Fibroblast of skin of back (primary cell): ENCODE data around the gene PDCD7.
A peak's percentile ranks its signal among the peaks of the same experiment; 100 is the strongest.
"Not testable (repeated sequence)": the region's sequence is repeated elsewhere in the genome, so short reads cannot be mapped to it uniquely, and the experiment has no call there.

Source experiments
- DNase-seq: peaks from one replicate; pipeline ENCODE4 v3.0.0-alpha.2; 2013

The PDCD7 gene

DNA sequence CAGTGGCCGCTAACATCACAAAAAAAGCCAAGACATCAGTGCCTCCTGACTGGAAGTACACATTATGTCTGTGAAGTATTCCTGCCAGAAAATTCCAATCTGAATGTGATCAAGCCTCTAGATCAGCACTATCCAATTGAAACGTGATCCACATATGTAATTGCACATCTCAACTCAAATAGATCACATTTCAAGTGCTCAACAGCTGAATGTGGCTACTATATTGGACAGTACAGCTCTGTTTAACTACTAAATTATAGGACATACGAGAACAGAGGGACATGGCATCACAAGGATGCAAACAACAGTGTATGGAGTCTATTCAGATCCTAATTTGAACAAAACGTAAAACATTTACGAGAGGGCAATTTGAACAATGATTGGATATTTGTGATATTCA lies 18.1 kb downstream of the PDCD7 start:
- no peak for DNase-seq

DNA sequence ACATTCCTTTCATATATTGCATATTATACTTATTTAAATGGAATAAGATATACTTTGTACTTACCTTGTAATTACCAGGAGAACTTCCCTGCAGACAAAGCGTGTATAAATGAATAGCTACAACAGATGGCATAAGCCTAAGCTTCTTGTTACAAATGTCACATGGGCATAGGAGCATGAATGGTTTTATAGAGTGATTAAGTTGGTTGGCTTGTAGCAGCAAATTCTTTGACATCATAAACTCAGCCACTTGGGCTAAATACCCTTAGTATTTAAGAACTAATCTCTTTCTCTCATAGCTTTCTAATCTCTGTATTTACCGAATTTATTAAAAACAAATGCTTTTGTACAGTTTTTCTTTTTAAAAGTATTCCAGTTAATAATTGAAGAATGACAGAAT lies 18.5 kb downstream of the PDCD7 start, which contains the start of gene UBAP1L:
Gene UBAP1L (minus strand): TSS at position 115 of the 400 bp plus-strand sequence. CDS start 8,985 bp downstream, outside the sequence.
- DNase-seq = no peak

DNA sequence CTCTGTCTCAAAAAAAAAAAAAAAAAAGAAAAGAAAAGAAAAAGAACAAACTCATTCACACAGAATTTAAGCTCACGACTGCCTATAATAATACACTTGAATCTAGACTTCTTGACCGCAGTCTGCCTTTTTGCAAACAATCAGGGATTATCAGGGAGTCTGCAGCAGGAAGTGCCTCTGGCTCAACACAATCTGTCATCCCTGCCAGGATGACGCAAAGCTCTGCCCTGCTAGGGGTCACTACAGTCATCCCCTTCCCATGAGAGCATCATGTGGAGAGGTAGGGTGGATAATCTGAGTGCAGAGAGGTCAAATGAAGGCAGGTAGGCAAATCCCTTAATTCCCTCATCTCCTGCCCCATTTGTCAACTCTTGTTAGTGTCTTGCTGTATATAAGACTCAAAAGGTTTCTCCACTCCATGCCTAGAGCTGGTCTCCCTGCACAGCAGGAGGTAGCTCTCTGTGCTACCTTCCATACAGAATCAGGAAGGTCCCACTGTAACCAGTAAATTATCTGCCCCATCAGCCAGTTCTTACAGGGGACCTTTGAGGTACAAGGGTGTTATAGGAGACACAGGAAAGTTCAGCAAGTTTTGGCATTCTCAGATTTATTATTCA lies 22.8 kb downstream of the PDCD7 start:
- DNase-seq = peak; percentile 46

DNA sequence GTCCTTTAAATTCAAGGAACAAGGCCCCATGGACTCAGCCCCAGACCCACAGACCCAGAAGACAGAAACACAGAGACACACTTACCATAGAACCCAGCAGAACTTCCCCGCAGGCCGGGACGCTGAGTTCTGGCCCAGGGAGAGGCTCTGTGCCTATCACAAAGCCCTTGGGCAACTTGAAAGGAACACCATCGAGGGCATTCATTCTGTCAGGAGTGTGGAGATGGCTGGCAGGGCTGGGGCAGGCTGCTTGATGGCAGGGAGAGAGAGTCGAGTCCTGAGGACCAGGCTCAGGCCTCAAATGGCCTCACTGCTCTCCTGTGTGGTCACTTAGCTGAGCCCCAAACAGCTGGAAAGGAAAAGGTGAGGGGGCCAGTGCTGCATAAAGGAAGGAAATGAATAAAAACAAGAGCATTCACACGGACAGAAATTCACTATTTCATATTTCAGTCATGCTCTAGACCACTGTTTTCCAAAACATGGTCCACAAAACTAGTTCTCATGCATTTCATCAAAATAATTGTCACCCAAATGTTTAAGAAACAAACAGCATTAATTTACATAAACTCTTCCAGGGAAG lies 27.5 kb downstream of the PDCD7 start:
- DNase-seq = no peak

GRCh38 chr15:65105038-65105437 lies 28.6 kb downstream of the PDCD7 start:
- no peak for DNase-seq

DNA sequence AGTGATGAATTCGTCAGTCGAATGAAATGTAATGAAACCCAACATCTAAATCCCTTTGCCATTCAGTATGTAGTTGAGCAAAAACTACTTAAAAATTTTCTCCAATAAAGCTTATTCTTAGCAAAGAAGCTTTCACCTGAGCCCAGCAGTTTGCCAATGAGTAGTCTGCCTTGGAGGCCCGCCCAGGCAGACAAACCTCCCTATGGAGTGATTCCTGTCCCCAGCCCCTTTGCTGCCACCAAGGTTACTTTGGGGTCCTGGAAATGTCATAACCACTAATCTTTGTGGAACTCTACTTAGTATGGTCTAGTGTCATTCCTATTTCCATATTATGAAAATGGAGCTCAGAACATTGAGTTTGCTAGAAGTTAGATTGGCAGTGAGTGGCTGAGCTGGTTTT lies 30.7 kb downstream of the PDCD7 start:
- DNase-seq = no peak

- DNase-seq = no peak
Observed at GRCh38 chr15:65101891-65102708, 31.5 kb downstream of the PDCD7 start.

DNA sequence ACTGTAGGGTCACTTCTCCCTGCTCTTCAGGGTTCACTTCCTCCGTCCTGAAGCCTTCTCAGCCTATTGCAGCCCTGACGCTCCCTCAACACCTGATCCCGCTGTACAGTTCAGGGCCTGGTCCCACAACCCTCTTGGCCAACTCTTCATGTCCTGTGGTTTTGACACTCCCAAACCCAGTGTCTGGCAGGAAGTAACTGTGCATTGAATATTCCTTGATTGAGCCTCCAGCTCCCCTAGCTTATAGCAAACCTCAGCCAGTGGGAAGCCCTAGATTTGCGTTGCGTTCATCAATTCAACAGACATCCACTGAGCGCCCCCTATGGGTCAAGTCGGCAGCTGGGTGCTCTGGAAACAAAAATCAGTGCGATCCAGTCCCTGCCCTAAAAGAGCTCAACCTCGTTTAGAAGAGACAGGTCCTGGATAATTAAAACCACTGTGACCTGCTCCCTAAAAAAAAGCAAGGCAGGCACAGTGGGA lies 32.2 kb downstream of the PDCD7 start:
- peak; percentile 64 for DNase-seq

DNA sequence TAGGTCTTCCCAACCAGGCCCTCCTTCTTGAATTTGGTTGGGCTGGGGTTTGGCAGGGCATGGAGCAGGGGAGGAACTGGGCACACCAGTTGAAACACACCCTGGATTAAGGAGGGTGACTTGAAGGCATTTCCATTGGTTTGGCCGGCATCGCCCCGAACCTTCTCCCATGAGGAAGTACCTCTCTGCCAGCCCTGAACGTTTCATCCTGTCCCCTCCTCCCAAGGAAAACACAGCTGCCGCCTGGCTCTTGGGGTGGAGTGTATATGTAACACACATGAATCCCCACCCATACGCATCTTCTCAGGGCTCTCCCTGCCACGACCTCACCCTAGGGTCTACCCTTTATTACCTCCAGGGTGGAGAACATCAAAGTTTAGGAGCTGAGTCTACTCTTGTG lies 33.2 kb downstream of the PDCD7 start:
- DNase-seq = no peak

- not testable (repeated sequence) for DNase-seq
Observed at GRCh38 chr15:65099801-65100200, 33.8 kb downstream of the PDCD7 start.

GRCh38 chr15:65099336-65099735 lies 34.3 kb downstream of the PDCD7 start:
- DNase-seq = no peak

GRCh38 chr15:65097651-65098263 lies 35.9 kb downstream of the PDCD7 start:
- DNase-seq = no peak

- DNase-seq = no peak
Observed at GRCh38 chr15:65096481-65097385, 36.9 kb downstream of the PDCD7 start.

- no peak for DNase-seq
Observed at GRCh38 chr15:65095747-65096104, 37.9 kb downstream of the PDCD7 start.

DNA sequence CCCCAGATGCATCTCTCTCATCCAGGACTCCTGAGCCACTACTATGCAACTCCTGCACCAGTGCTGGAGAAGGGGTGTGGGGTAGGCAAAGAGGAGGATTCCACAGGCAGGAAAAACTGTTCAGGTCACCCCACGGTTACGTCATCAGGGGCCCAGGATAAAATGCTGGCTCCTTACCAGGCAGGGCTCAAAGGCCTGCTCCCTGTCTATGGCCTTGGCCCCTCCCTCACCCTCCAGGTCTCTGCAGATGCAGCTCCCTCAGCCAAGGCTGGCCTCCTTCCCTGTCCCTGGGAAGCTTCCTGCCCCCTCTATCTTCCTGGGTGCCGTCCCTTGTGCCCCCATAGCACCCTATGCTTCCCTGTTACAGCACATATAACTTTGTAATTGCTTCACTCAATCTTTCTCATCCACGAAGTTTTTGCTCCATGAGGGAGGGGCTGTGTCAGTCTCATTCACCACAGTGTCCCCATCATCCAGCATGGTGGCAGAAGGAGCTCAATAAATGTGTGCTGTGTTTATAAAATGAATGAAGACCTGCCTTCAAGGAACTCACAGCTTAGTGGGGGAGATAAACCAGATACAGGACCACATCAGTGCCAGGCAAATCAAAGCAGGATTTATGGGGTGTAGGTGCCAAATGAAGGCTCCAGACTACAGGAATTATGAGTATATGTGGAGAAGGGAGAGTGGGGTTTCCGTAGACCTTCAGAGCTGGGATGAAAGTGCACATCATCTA lies 38.4 kb downstream of the PDCD7 start:
- no peak for DNase-seq

DNA sequence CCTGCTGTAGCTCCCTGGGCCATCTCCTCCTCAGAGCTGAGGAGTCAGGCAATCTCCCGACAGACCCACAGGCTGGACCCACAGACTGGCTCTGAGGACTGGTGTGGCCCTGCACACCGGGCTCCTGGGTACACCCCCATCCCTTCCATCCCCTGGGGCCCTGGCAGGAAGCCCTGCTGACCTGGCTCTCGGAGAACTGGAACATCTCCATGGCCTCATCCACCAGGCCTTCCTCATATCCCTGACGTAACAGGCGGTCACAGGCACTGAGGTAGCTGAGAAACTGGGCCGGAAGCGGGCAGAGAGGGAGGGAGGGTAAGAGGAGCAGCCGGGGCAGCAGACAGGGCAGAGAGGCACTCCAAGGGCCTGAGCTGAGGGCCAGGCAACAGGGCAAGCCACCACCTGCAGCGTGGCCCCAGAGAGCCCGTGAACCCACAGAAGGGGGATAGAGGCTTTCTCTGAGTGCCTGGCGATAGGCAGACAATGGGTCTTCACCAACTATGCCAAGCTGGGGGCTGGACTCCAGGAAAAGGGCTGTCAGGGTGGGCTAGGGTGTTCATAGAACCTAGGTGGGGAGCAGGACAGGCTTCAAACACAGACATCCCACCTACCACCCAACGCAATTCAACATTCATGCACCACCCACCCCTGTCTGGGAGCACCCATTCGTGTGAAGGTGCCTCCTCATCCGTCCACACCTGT lies 39.2 kb downstream of the PDCD7 start:
- no peak for DNase-seq

- DNase-seq = not testable (repeated sequence)
Observed at GRCh38 chr15:65093793-65094170, 39.8 kb downstream of the PDCD7 start.

- DNase-seq = no peak
Observed at GRCh38 chr15:65092911-65093792, 40.5 kb downstream of the PDCD7 start.

DNA sequence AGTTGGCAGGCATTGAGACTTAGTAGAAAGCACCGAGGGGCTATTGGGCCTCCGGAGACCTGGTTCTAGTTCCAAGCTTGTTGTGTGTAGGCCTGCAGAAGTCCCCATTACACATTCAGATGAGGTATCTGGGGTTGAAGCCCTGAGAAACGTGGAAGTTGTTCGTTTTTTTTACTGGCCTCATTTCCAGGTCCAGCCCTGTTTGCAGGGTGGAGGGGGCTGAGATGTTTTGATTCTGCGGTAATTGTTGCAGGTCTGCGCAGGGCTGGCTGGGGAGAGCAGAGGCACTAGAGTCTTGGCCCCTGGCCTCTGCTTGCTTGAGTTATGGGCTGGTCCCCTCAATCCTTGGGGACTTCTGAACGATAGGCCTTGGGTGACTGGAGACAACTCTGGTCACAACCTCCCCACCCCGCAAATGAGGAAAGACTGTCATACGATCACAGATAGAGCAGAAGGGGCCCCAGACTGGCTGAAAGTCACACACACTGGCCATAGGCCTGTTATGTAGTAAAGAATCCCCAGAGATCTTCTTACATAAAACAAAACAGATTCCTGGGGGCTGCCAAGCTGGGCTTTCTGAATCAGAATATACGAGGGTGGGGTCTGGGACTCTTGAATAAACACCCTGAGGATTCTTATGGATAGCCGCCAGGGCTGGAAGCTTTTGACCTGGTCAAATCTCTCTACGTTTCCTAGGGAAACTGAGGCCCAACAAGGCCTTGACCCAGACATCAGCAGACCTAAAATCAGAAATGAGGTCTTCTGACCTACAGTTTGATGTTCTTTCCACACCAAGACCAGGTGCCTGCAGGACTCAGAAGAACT lies 41.5 kb downstream of the PDCD7 start:
- DNase-seq = no peak
